ENCODE data around the gene BCL2L11.
"Not testable (repeated sequence)": the region's sequence is repeated elsewhere in the genome, so short reads cannot be mapped to it uniquely, and the experiment has no call there.

The BCL2L11 gene, protein sequence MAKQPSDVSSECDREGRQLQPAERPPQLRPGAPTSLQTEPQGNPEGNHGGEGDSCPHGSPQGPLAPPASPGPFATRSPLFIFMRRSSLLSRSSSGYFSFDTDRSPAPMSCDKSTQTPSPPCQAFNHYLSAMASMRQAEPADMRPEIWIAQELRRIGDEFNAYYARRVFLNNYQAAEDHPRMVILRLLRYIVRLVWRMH

GRCh38 chr2:111120253-111121027, at the start of gene BCL2L11:
Gene BCL2L11 (plus strand): TSS chr2:111120914. CDS start chr2:111123746, 2,832 bp downstream.
- peak; percentile 87 for DNase-seq

DNA sequence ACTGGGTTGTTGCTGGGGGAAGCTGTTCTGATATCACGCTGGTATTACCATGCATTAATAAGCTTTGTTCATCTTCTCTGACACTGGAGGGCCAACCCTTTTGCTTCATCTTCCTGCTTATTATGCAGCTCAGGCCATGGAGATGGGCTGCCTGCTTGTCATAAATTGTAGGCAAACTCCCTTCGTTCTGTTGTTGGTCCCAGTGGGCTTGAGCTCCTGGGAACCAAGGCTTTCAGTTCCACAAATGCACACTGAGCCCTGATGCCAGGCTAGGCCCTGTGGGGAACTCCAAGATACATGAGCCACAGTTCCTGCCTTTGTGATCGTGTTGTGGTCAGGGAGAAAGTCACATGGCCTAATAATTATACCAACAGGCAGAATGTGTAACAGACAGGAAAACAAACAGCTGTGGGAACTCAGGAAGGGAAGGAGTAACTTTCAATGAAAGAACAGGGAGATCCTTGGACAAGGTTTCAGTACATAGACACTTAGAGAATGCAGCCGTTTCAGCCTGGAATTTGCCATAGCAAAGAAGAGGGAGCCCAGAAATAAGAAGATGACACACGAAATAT, 49.0 kb upstream of the BCL2L11 start:
- DNase-seq, result no peak

DNA sequence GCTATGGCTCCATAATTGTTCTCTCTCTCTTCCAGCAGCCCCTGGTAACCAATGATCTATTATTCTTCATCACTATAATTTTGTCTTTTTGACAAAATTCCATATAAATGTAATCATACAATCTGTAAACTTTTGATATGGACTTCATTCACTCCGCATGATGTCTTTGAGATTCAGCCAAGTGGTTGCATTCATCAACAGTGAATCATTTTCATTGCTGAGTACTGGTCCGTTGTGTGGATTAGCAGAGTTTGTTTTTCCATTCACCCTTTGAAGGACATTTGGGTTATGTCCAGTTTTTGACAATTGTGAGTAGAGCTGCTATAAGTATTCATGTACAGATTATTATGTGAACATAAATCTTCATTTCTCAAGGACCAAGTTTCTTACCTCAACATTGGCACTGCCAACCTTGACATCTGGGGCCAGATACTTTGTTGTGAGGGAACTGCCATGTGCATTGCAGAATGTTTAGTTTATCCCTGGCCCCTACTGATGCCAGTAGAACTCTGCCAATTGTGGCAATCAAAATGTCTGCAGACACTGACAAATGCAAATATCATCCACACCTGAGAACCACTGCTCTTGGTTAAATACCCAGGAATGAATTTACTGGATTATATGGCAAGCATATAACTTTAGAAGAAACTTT, 48.4 kb upstream of the BCL2L11 start:
- DNase-seq, result peak; percentile 2

DNA sequence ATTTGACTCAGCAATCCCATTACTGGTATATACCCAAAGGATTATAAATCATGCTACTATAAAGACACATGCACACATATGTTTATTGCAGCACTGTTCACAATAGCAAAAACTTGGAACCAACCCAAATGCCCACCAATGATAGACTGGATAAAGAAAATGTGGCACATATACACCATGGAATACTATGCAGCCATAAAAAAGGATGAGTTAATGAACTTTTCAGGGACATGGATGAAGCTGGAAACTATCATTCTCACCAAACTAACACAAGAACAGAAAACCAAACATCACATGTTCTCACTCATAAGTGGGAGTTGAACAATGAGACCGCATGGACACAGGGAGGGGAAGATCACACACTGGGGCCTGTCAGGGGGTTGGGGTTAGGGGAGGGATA, 38.1 kb upstream of the BCL2L11 start:
- not testable (repeated sequence) for DNase-seq

- no peak for DNase-seq
These were observed 28.9 kb upstream of the BCL2L11 start for GRCh38 chr2:111091811-111092211.

- no peak for DNase-seq
These were observed 26.0 kb upstream of the BCL2L11 start for GRCh38 chr2:111094691-111095090.

GRCh38 chr2:111095434-111095833, 25.3 kb upstream of the BCL2L11 start:
- no peak for DNase-seq

DNA sequence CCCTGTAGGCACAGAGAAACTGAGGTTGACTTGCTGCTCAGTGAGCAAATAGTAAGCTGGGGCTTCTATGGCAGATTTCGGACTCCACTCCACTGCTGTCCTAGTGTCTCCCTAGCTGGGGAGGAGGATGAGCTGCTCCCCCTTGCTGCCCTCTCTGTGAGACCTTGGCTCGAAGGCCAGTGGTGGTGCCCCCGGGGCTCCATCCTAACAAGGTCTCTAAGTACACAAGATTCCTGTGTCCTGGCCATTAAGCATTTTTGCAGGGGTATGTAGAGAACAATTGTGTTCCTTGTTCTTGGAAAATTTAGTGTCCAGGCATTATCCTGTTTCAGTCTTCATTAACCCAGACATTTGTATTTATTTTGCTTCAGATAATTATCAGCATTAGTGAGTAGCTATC, 21.3 kb upstream of the BCL2L11 start:
- no peak for DNase-seq

- DNase-seq, result no peak
These were observed 20.5 kb upstream of the BCL2L11 start for GRCh38 chr2:111100087-111100764.

DNA sequence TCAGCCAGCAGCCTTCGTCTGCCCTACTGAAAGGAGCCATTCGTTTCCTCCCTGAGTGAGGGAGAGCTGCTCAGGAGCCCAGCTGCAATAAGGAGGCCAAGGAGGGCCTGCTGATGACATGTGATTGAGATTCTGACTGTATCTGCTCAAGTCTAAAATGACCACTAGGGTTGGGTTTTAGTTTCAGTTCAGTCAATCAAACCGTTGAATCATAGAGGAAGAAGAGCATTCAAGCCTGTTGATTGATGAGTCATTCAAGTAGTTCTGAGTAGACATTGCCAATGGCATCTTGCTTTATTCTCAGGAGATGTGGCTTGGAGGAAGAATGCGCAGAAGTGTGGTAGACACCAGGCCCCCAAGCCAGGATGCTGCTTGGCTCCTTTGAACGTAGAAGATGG, 19.9 kb upstream of the BCL2L11 start:
- no peak for DNase-seq

- DNase-seq, result no peak
These were observed 19.1 kb upstream of the BCL2L11 start for GRCh38 chr2:111101592-111101991.

DNA sequence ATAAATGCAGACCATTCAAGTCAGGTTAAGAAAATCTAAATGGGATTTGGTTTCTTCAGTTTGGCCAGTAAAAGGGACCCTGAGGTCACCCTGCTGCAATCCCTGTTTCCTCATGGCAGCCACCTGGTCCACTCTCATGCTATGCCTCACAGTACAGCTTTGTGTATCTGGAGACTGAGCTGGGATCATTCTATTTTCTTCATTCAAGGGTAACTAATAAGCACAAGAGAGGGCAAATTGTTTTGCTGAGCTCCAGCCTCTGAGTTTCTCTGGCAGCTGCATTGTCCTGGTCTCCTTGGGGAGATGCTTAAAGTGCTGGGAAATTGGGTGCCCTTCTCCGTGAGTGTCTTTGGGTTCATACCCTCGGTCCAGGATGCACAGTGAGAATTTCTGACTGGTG, 18.5 kb upstream of the BCL2L11 start:
- DNase-seq, result no peak

DNA sequence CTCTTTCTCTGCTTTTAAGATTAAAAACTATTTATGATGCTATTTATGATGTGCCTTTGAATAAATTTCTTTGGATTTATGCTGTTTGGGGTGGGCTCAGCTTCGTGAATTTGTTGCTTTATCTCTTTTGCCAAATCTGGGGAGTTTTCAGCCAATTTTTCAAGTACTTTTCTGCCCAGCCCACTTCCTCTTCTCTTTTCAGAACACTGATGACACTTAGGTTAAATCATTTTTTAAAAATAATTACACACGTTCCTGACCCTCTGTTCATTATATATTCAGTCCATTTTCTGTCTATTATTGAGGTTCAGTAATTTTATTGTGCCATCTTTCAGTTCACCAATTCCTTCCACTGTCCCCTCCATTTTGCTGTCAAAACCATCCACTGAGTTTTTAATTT, 14.8 kb upstream of the BCL2L11 start:
- no peak for DNase-seq

DNA sequence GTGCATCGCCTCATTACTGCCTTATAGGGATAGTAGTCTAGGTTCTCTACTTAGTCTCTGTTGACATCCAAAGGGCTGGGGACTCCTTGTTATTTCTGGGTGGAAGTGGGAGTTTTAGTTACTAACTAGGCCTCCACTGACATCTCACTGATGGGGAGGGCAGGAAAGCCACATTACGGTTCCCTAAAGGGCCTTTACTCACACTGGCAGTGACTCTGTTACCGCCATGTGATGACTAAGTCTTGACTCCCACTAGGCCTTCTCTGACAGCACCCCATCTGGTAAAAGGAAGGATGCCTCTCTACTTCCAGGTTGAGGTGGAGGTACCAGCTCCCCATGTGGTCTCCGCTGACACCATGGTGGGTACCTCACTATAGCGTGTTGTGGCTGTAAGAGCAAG, 14.0 kb upstream of the BCL2L11 start:
- DNase-seq, result no peak

GRCh38 chr2:111108745-111109271, 11.9 kb upstream of the BCL2L11 start:
- no peak for DNase-seq

GRCh38 chr2:111111101-111111755, 9.5 kb upstream of the BCL2L11 start:
- no peak for DNase-seq

DNA sequence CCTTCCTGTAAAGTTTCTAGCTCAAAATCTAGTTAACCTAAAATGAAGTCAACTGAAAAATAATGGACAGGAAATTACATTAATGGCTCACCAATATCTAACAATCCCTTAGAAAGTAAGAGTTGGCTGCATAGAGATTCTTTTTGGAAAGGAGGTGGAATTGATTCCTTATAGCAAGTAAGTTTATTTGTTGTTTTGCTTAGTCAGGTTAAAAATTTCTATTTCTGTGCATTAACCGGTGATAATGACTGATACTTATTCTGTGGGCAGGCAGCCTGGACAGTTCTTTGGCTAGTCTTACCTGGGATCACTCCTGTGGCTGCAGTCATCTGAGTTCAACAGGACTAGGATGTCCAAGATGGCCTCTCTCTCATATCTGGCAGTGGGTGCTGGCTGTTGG, 6.9 kb upstream of the BCL2L11 start:
- no peak for DNase-seq

- DNase-seq, result no peak
These were observed 4.5 kb upstream of the BCL2L11 start for GRCh38 chr2:111116011-111116746.

GRCh38 chr2:111116843-111117597, 3.7 kb upstream of the BCL2L11 start:
- peak; percentile 87 for DNase-seq

DNA sequence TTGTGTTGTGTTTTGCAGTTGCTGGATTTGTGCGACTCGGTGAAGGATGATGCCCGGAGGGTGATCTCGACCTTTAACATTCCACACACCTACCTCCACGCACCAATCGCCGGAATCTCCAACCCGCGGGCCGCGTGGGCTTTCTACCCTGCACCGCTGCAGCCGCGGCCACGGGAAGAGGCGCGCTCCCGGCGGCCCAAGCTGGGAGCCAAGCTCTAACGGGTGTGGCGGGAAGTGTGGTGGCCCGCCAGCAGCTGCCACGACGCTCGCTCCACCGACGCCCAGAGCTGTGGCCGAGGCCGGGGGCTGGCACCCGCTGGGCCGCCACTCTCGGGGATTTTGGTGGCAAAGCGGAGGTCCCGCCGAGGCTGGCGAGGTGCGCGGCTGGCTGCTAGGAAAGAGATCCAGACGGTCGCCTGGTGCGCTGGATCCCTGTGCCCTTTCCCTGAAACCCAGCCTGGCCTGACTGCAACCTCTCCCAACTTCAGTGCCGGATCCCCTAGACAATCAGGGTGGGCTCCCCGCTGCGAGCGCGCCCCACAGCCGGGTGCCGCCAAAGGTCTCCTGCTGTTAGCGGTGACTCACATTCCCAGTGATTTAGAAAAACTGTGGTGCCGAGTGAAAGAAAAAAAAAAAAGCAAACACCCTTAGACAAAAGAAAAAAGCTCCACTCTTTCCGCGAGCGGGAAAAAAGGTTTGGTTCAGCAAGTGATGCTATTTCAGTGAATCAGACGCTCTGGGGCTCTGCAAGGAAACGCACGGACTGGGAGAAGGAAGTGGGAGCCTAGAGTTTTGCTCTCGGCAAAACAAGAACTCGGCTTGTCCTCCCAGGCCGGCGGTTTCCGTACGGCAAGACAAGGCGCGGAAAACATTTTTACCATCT, 2.9 kb upstream of the BCL2L11 start:
- DNase-seq, result no peak

All from NCI-H2029 (cell line).